HepG2 (cell line): Measurements from ENCODE around the gene MNX1. TPM values are rescaled to one million over a fixed set of nuclear protein-coding genes. Genes with fewer than 3 reads are reported as not detected.
A peak's percentile ranks its signal among the peaks of the same experiment; 100 is the strongest.

Experiments used
- ATAC-seq: fragments of 200-7000 bp; cut with Tn5 transposase; 3 replicates; pipeline ENCODE4 v1.9.1; 2020; ENCODE audit warnings: mild to moderate bottlenecking, moderate library complexity
- BruUV-seq: library from RNA; stranded (reverse); fragments of 400-500 nt; replicated peaks from 2 replicates; lab custom pipeline; 2021; lab: Mats Ljungman, UMichigan
- CTCF ChIA-PET: fragments of 300-600 bp; formaldehyde crosslinking; extraction: SDS; loops from one replicate; lab custom pipeline; 2021; ENCODE audit warnings: low total read pairs, inconsistent platforms, low intra/inter-chr PET ratio; lab: Yijun Ruan, JAX
- POLR2A ChIA-PET: fragments of 350-600 bp; sonication (Branson Sonifier 250); formaldehyde crosslinking; loops from one replicate; lab custom pipeline; 2020; ENCODE audit warnings: antibody characterized with exemption, inconsistent platforms; lab: Yijun Ruan, JAX
- DNase-seq: peaks from one replicate; pipeline ENCODE4 v3.0.0-alpha.2; 2015; ENCODE audit warnings: low spot score
- FAIRE-seq: peaks from 3 replicates; lab custom pipeline; 2011; peaks lifted over from hg19 to GRCh38; lab: Jason Lieb, UNC
- H2AFZ ChIP-seq: one replicate; pipeline ENCODE4 v1.6.1; 2011; ENCODE audit warnings: low read length, inconsistent platforms
- H3K27ac ChIP-seq: fragments of 300-600 bp; 3 replicates; pipeline ENCODE4 v1.8.0; 2011; ENCODE audit warnings: mixed run types, mild to moderate bottlenecking, mixed read lengths, low read length, inconsistent platforms; ENCODE audit not compliant: insufficient read depth; ENCODE audit errors: extremely low read length
- H3K27me3 ChIP-seq, 2 experiments: fragments of 200-600 bp in 1 of 2; 2 replicates in 1 of 2; 3 replicates in 1 of 2; pipeline versions ENCODE4 v1.6.0 to v1.8.0; 2011; ENCODE audit warnings: low read length in 2 of 2, mild to moderate bottlenecking in 2 of 2, moderate library complexity in 2 of 2, inconsistent platforms in 1 of 2; ENCODE audit not compliant: insufficient read depth in 2 of 2, control insufficient read depth in 1 of 2
- H3K36me3 ChIP-seq, 2 experiments: fragments of 200-600 bp in 1 of 2; replicated peaks in 1 of 2; 2 replicates in 1 of 2; 3 replicates in 1 of 2; pipeline versions ENCODE4 v1.5.1 to v1.8.0; 2011; ENCODE audit warnings: low read length in 2 of 2, inconsistent platforms in 1 of 2; ENCODE audit not compliant: insufficient read depth in 2 of 2, control insufficient read depth in 1 of 2
- H3K4me1 ChIP-seq: 2 replicates; pipeline ENCODE4 v1.5.1; 2012; ENCODE audit warnings: low read length, inconsistent platforms; ENCODE audit not compliant: insufficient read depth
- H3K4me2 ChIP-seq: 2 replicates; pipeline ENCODE4 v1.6.0; 2011; ENCODE audit warnings: low read depth, low read length, inconsistent platforms
- H3K4me3 ChIP-seq, 3 experiments: fragments of 200-600 bp in 1 of 3; sonication (generic), shearing (Covaris generic) in 1 of 3; replicated peaks in 1 of 3; 2 replicates each; pipeline ENCODE4 v1.5.1; 2011 to 2016; ENCODE audit warnings: low read length in 3 of 3, inconsistent platforms in 2 of 3, low read depth in 2 of 3, mild to moderate bottlenecking in 2 of 3, control low read depth in 1 of 3, mixed read lengths in 1 of 3; ENCODE audit not compliant: insufficient read depth in 1 of 3
- H3K79me2 ChIP-seq: one replicate; pipeline ENCODE4 v1.6.1; 2011; ENCODE audit warnings: low read length, inconsistent platforms; ENCODE audit not compliant: insufficient read depth
- H3K9ac ChIP-seq: 2 replicates; pipeline ENCODE4 v1.6.0; 2011; ENCODE audit warnings: mild to moderate bottlenecking, low read depth, low read length, inconsistent platforms; ENCODE audit not compliant: insufficient read depth
- H3K9me3 ChIP-seq: 2 replicates; pipeline ENCODE4 v1.5.1; 2012; ENCODE audit warnings: mild to moderate bottlenecking, low read length
- H4K20me1 ChIP-seq: 2 replicates; pipeline ENCODE4 v1.6.0; 2011; ENCODE audit warnings: inconsistent platforms, mild to moderate bottlenecking, low read length, moderate library complexity; ENCODE audit not compliant: insufficient read depth
- AGO2 ChIP-seq: fragments of 200-400 bp; formaldehyde crosslinking; optimal IDR thresholded peaks from 2 replicates; pipeline ENCODE3; 2017; ENCODE audit warnings: mild to moderate bottlenecking, low read depth, low read length, moderate library complexity
- CCAR2 ChIP-seq: fragments of 200-400 bp; formaldehyde crosslinking; optimal IDR thresholded peaks from 2 replicates; pipeline ENCODE3; 2018; ENCODE audit warnings: low read depth, mild to moderate bottlenecking, low read length, moderate library complexity
- WGBS: methylation state at CpG from one replicate; pipeline ENCODE4 v1.1.6; 2017; ENCODE audit warnings: low lambda C conversion rate; 5-methylcytosine and 5-hydroxymethylcytosine counted together
- in situ Hi-C: cut with HindIII; loops from 2 replicates; pipeline ENCODE4 v1.10.0; 2017; ENCODE audit warnings: low pct_unique_long_range_greater_than_20kb; ENCODE audit not compliant: extremely low pct_ligation_motif_present
- intact Hi-C: fragments of 100-400 bp; cut with micrococcal nuclease; formaldehyde crosslinking; loops from one replicate; pipeline ENCODE4 v1.10.0; 2022; ENCODE audit not compliant: unreplicated experiment
- polyA plus RNA-seq, 8 experiments: library from polyadenylated mRNA; depleted of rRNA in 3 of 8; stranded (reverse) in 7 of 8; unstranded in 1 of 8; fragments of >200 nt; fragmentation: Illumina TruSeq in 4 of 8; extraction: Trizol in 4 of 8; gene quantifications; 2 replicates each; pipeline versions ENCODE4 v1.2.1 to v1.2.3, GENCODE V29; 2011 to 2016; ENCODE audit warnings: low read depth in 4 of 8, missing spikeins in 1 of 8, mixed read lengths in 1 of 8; ENCODE audit not compliant: insufficient read depth in 1 of 8
- total RNA-seq, 5 experiments: library from RNA; depleted of rRNA; stranded (reverse); fragments of >200 nt; fragmentation: Illumina TruSeq; extraction: Trizol; gene quantifications; 2 replicates each; pipeline ENCODE4 v1.2.3, GENCODE V29; 2016; ENCODE audit warnings: low read depth in 1 of 5
- TF ChIP-seq, protein P1 (sequence below): sonication (generic); formaldehyde crosslinking; IDR thresholded peaks from 2 replicates; pipeline ENCODE4 v1.4.0; 2020; ENCODE audit warnings: missing genetic modification reagents, borderline replicate concordance

The MNX1 gene
- total and polyA plus RNA-seq, 2 of the 13 experiments (the other 11 are each of a cell fraction or from before 2014, with no cell fraction given) = 0.94 to 6.1 TPM

DNA sequence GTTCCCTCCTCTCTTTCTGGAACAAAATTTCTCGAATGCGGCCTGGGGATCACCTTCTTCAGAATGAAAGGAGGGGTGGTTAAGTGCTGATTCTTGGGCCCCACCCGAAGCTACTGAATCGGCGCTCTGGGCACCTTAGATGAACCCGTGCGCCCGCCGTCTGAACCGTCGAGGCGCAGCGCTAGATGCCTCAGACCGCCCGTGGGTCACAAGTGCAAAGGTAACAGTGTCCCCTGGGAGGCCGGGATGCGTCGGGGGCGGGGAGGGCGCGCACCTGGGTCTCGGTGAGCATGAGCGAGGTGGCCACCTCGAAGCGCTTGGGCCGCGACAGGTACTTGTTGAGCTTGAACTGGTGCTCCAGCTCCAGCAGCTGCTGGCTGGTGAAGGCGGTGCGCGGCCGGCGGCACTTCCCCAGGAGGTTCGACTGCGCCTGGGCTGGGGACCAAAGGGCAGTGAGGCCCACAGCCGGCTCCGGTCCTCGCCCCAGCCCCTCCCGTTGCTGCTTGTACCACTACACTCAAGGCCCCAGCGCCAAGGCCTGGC is 4.2 kb downstream of the MNX1 start (continued):
- TF ChIP-seq, protein P1, sequence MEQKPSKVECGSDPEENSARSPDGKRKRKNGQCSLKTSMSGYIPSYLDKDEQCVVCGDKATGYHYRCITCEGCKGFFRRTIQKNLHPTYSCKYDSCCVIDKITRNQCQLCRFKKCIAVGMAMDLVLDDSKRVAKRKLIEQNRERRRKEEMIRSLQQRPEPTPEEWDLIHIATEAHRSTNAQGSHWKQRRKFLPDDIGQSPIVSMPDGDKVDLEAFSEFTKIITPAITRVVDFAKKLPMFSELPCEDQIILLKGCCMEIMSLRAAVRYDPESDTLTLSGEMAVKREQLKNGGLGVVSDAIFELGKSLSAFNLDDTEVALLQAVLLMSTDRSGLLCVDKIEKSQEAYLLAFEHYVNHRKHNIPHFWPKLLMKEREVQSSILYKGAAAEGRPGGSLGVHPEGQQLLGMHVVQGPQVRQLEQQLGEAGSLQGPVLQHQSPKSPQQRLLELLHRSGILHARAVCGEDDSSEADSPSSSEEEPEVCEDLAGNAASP (CRISPR knock-in tag) = no peak
- TF ChIP-seq, all 625 proteins: peak for 28

DNA sequence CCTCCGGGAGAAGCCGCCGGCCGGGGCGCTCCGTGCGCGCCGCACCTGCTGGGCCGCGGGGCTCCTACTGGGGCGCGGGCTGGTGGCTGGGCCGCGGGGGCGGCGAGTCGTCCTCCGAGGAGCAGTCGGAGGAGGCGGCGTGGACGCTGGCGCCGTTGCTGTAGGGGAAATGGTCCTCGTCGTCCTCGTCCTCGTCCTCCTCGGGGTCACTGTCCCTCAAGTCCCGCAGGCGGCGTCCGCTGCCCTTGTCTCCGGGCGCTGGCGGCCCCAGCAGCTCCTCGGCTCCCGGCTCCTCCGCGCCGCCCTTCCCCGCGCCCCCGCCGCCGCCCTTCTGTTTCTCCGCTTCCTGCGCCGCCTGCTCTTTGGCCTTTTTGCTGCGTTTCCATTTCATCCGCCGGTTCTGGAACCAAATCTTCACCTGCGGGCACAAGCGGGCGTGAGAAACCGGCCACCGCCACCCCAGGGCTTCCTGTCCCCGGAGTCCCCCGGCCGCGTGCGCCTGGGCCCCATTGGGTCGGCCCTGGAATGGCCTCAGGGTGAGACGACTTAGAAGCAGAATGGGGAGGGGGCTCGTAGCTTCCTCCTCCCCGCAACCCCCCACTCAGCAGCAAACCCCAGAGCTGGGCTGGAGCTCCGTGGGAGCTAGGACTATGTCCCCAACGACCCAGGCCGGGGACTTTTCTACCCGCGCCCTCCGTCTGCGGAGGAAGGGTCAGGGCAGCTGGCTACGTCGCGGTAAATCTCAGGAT is 4.8 kb downstream of the MNX1 start:
- H4K20me1 ChIP-seq = peaks cover 6% of the 10 kb centered on the region
- H3K4me2 ChIP-seq = 0 out of 2 replicates have a peak overlapping the region, but pooled peaks have one; percentile 27
- H2AFZ ChIP-seq = no peak overlapping the region
- no peak overlapping the region for H3K9ac ChIP-seq
- no peak for ATAC-seq
- TF ChIP-seq CCAR2 = no peak
- TF ChIP-seq AGO2 = peak; percentile 14
- TF ChIP-seq, all 625 proteins: peak for 1
- Histone ChIP-seq H3K4me3 (no peak overlapping the region; a peak in 2 of 6 replicates), H3K9me3 (no peaks in the 10 kb centered on the region), H3K27me3 (peaks cover 3 to 25% of the 10 kb centered on the region in 2 experiments; a peak in 4 of 5 replicates), H3K79me2 (peaks cover 13% of the 10 kb centered on the region), H3K27ac (no peak overlapping the region), H3K36me3 (peaks cover 0 to 6% of the 10 kb centered on the region in 2 experiments; a peak in 1 of 5 replicates), H3K4me1 (peaks cover 33% of the 10 kb centered on the region)
- 77% methylated on average over 67 of the region's 77 CpGs for WGBS
- CTCF ChIA-PET = no interaction called here
- POLR2A ChIA-PET = no interaction called here
- no peak for FAIRE-seq
- in situ Hi-C loops = no loop called here
- intact Hi-C loops = loop anchor here (5.0 kb wide), 1 partner anchor 53 kb away; no protein-coding TSS in a partner anchor
- no TSS peak for BruUV-seq
- DNase-seq = no peak
